NCI-H82 treated with DMSO at 0.1 percent for 48 hours (cell line): Measurements from ENCODE around the gene GATA5.

ENCODE experiments used
- DNase-seq: peaks from one replicate; lab custom pipeline; 2025; ENCODE audit not compliant: unreplicated experiment; lab: John Stamatoyannopoulos, UW

The GATA5 gene

GRCh38 chr20:62457098-62457497 lies 18.7 kb downstream of the GATA5 start:
- no peak for DNase-seq

- no peak for DNase-seq
These were observed 19.9 kb downstream of the GATA5 start for GRCh38 chr20:62455929-62456328.

DNA sequence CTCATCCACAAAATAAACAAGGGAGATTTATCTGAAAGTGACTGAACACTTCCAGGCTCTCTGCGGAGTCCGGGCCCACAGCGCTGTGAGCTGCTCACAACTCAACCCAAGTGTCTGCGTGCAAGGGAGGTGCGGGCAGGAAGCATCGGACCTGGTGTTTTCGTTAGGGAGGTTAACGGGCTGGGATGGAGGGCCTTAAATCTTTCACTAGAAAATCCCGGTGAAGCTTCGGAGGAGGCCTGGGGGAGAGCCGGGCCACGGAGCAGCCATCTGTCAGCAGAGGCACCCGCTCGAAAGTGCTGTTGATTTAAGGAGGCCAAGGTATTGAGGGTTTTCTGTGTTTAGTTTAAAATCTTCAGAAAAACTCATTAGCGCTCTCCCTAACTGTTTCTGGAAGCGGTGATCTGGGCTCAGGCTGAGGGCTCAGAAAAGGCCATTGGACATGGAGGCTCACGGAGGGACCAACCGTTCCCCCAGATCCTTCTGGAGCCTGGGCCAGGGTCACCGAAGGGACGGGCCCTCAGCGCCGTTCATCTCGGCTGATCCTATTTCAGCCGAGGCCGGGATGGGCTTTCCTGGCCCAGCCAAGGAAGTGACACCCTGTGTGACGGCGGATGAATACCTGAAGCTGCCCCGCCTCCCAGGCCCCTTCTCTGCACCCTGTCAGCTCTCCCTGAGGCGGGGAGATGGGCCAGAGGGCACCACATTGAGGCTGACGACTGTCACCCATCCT lies 20.7 kb downstream of the GATA5 start:
- DNase-seq = peak; percentile 21

GRCh38 chr20:62453186-62453808 lies 22.5 kb downstream of the GATA5 start:
- no peak for DNase-seq

GRCh38 chr20:62452475-62453095 lies 23.2 kb downstream of the GATA5 start:
- no peak for DNase-seq

GRCh38 chr20:62451970-62452369 lies 23.8 kb downstream of the GATA5 start:
- no peak for DNase-seq

GRCh38 chr20:62451156-62451767 lies 24.5 kb downstream of the GATA5 start:
- no peak for DNase-seq

- DNase-seq = no peak
These were observed 25.7 kb downstream of the GATA5 start for GRCh38 chr20:62449951-62450691.

- DNase-seq = no peak
These were observed 27.0 kb downstream of the GATA5 start for GRCh38 chr20:62448788-62449187.

- DNase-seq = no peak
These were observed 27.8 kb downstream of the GATA5 start for GRCh38 chr20:62448038-62448437.

DNA sequence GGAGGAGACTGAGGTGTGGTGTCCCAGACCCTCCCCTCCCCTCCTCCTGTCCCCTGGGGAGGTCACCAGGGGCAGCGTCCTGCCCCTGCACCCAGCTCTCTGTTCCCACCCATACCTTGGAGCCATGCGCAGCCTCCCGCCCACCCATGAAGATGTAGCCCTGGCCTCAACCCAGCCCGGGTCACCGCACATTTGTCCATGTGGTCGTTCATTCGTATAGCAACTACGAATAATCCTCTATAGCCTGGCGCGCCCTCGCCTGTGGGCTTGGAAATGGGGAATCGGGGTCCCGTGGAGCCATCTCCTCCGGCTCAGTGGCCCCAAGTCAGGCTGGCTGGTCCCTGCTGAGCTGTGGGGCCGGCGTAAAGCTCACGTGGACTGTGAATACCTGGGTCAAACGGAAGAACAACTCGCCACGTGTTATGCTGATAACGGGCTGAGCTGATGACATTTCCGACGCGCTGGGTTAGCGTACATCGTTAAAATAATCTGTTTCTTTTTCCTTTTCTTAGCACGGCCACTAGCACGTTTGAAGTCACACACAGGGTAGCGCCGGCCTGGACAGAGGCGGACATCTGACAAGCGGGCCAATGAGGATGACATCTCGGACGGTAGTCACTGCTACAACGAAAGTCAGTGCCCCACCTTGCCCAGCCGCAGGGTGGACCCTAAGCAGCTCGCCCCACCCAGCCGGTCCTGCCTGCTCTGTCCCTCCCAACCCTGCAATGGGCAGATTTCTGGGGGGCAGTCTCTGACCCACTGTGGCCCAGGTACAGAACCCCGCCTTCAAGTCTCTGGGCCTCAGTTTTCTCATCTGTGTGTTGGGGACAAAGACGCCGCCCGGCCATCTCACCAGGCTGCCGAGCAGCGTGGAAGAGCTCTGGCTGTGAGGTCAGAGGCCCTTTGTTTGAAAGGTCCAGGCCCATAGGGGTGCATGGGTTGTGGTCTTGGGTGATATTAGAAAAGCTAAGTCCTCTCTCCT lies 28.6 kb downstream of the GATA5 start:
- DNase-seq = no peak

GRCh38 chr20:62446481-62446880 lies 29.3 kb downstream of the GATA5 start:
- DNase-seq = no peak

GRCh38 chr20:62445553-62446340 lies 30.0 kb downstream of the GATA5 start:
- no peak for DNase-seq

DNA sequence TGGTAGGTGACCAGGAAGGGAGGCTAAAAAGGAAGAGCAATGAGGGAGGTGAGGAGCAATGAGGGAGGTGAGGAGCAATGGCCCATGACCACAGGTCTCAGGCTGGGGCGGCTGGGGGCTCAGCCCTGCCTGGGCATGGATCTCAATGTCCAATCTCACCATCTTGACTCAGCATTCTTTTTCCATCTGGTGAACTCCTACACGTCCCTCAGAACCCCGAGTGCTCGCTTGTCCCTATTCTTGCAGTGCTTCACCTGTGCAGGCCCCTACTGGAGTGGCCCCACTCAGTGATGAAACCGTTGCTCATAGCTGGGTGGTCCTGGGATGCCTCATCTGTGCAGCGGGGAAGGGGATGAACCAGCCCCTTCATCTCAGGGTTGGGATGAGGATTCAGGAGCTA lies 31.5 kb downstream of the GATA5 start:
- DNase-seq = no peak

GRCh38 chr20:62441987-62442539 lies 33.7 kb downstream of the GATA5 start:
- no peak for DNase-seq

DNA sequence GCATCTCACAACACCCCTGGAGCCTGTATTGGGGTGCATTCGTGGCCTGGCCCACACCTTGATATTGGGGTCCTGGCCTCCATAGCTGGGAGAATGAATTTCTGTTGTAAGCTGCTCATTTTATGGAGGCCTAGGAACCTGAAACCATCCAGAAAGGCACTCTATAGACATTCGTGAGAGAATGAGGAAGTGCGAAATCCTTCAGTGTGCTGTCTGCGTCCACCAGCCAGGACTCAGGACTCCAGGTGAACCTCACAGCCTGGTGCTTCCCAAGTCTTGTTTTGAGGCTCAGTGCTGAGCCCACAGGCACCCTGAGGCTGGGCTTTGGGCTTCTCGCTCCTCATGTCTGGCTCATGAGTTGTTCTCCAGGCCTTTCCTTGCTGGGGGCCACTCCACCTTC lies 36.6 kb downstream of the GATA5 start:
- DNase-seq = no peak

GRCh38 chr20:62437927-62438326 lies 37.9 kb downstream of the GATA5 start:
- no peak for DNase-seq

GRCh38 chr20:62437496-62437895 lies 38.3 kb downstream of the GATA5 start:
- DNase-seq = no peak

GRCh38 chr20:62436692-62437091 lies 39.1 kb downstream of the GATA5 start:
- DNase-seq = no peak
